GM23248 (cell line): ENCODE data around the gene HSD17B8. TPM values are rescaled to one million over a fixed set of nuclear protein-coding genes. Genes with fewer than 3 reads are reported as not detected.
A peak's percentile ranks its signal among the peaks of the same experiment; 100 is the strongest.

Experiments
- DNase-seq: peaks from one replicate; pipeline ENCODE4 v3.0.0-alpha.2; 2015
- H2AFZ ChIP-seq: fragments of 200-600 bp; sonication (generic); 2 replicates; pipeline ENCODE4 v1.6.1; 2016; ENCODE audit warnings: antibody characterized with exemption
- H3F3A ChIP-seq: fragments of 200-600 bp; sonication (generic); 2 replicates; pipeline ENCODE4 v1.6.1; 2016; ENCODE audit warnings: mild to moderate bottlenecking, antibody characterized with exemption, mixed run types; ENCODE audit not compliant: insufficient read depth
- H3K27ac ChIP-seq: fragments of 200-600 bp; sonication (generic); 2 replicates; pipeline ENCODE4 v1.5.1; 2016; ENCODE audit warnings: mild to moderate bottlenecking
- H3K27me3 ChIP-seq: fragments of 200-600 bp; sonication (generic); replicated peaks from 2 replicates; pipeline ENCODE4 v1.6.1; 2016; ENCODE audit warnings: mild to moderate bottlenecking; ENCODE audit not compliant: insufficient read depth
- H3K36me3 ChIP-seq: fragments of 200-600 bp; sonication (generic); 2 replicates; pipeline ENCODE4 v1.6.1; 2016; ENCODE audit warnings: low read depth, mild to moderate bottlenecking
- H3K4me1 ChIP-seq: fragments of 200-600 bp; sonication (generic); 2 replicates; pipeline ENCODE4 v1.6.1; 2016; ENCODE audit warnings: mild to moderate bottlenecking; ENCODE audit not compliant: insufficient read depth
- H3K4me2 ChIP-seq: fragments of 200-600 bp; sonication (generic); one replicate; pipeline ENCODE4 v1.6.1; 2016; ENCODE audit warnings: mild to moderate bottlenecking; ENCODE audit not compliant: unreplicated experiment
- H3K4me3 ChIP-seq: fragments of 200-600 bp; sonication (generic); 2 replicates; pipeline ENCODE4 v1.5.1; 2016; ENCODE audit warnings: mild to moderate bottlenecking
- H3K79me2 ChIP-seq: fragments of 200-600 bp; sonication (generic); 2 replicates; pipeline ENCODE4 v1.6.1; 2016; ENCODE audit warnings: mild to moderate bottlenecking; ENCODE audit not compliant: insufficient read depth
- H3K9ac ChIP-seq: fragments of 200-600 bp; sonication (generic); 2 replicates; pipeline ENCODE4 v1.6.1; 2016; ENCODE audit warnings: mild to moderate bottlenecking
- H3K9me2 ChIP-seq: fragments of 200-600 bp; sonication (generic); 2 replicates; pipeline ENCODE4 v1.6.1; 2016; ENCODE audit warnings: mixed run types, mild to moderate bottlenecking, moderate library complexity; ENCODE audit not compliant: insufficient read depth
- H3K9me3 ChIP-seq: fragments of 200-600 bp; sonication (generic); one replicate; pipeline ENCODE4 v1.6.1; 2017; ENCODE audit warnings: low read depth
- H4K20me1 ChIP-seq: fragments of 200-600 bp; sonication (generic); 2 replicates; pipeline ENCODE4 v1.6.0; 2016; ENCODE audit not compliant: insufficient read depth
- EZH2 ChIP-seq: fragments of 200-600 bp; sonication (generic); IDR thresholded peaks from 2 replicates; pipeline ENCODE4 v1.6.1; 2018; ENCODE audit warnings: antibody characterized with exemption, mild to moderate bottlenecking; ENCODE audit not compliant: insufficient read depth, poor library complexity, severe bottlenecking
- EZH2phosphoT487 ChIP-seq: fragments of 200-600 bp; sonication (generic); IDR thresholded peaks from 2 replicates; pipeline ENCODE4 v1.6.1; 2018; ENCODE audit warnings: antibody characterized with exemption, moderate library complexity, mild to moderate bottlenecking, low read depth; ENCODE audit not compliant: insufficient read depth
- WGBS, 2 experiments: methylation state at CpG; one replicate each; pipeline ENCODE4 v1.1.6; 2015 to 2017; ENCODE audit warnings: low lambda C conversion rate in 2 of 2, low coverage in 1 of 2; ENCODE audit errors: missing lambda C conversion rate in 2 of 2; 5-methylcytosine and 5-hydroxymethylcytosine counted together
- in situ Hi-C: fragments of 300-500 bp; cut with MboI; formaldehyde crosslinking; loops from 2 replicates; pipeline ENCODE4 v1.15.0; 2020
- microRNA counts: library from miRNA; unstranded; fragments of <30 nt; microRNA quantifications from one replicate; lab custom pipeline; 2016
- microRNA-seq: library from miRNA; unstranded; fragments of <30 nt; microRNA quantifications from one replicate; pipeline ENCODE4, GENCODE V29; 2016; ENCODE audit warnings: borderline number of aligned reads
- polyA plus RNA-seq: library from polyadenylated mRNA; unstranded; fragments of >200 nt; fragmentation: Nextera tagmentation; extraction: Ambion mirVana; gene quantifications from 2 replicates; pipeline ENCODE4 v1.2.1, GENCODE V29; 2016
- small RNA-seq: library from RNA; depleted of rRNA; stranded (forward); fragments of <200 nt; gene quantifications from one replicate; pipeline ENCODE3, GENCODE V24; 2014; ENCODE audit warnings: low read depth, low replicate concordance
- total RNA-seq: library from RNA; depleted of rRNA; stranded (reverse); fragments of >200 nt; shearing (Covaris generic); gene quantifications from 2 replicates; pipeline ENCODE4 v1.2.3, GENCODE V29; 2014; rRNA removed

HSD17B8 gene
- total and polyA plus RNA-seq, 2 experiments from 2014 or later: 3.7 to 5.6 TPM

DNA sequence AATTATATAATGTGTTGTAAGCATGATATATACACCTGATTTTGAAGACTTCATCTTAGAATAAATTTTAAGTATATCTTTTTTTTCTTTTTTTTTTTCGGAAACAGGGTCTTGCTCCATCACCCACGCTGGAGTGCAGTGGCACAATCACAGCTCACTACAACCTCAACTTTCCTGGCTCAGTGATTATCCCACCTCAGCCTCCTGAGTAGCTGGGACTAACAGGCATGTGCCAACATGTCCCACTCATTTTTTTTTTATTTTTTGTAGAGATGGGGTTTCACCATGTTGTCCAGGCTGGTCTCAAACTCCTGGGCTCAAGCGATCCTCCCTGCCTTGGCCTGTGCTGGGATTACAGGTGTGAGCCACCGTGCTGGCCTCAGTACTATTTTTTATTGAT, 50.1 kb downstream of the HSD17B8 start:
- H3K9me2 ChIP-seq: no peaks in the 10 kb centered on the region
- TF ChIP-seq EZH2phosphoT487 (no peak), EZH2 (no peak)
- no peak overlapping the region for H3K4me3 ChIP-seq
- peaks cover 7% of the 10 kb centered on the region; the same call in 1 of the 2 replicates for H3K36me3 ChIP-seq
- no peak overlapping the region for H3K9ac ChIP-seq
- WGBS, 2 experiments: 93 to 100% methylated on average over 4 of the region's 4 CpGs
- no peak for DNase-seq
- in situ Hi-C loops: no loop called here
- H4K20me1 ChIP-seq: no peaks in the 10 kb centered on the region
- no peaks in the 10 kb centered on the region for H3K9me3 ChIP-seq
- peaks cover 41% of the 10 kb centered on the region for H3F3A ChIP-seq
- peaks cover 14% of the 10 kb centered on the region for H3K79me2 ChIP-seq
- H3K27ac ChIP-seq: no peak overlapping the region
- H2AFZ ChIP-seq: no peak overlapping the region
- H3K4me1 ChIP-seq: peaks cover 37% of the 10 kb centered on the region
- H3K4me2 ChIP-seq: no peak overlapping the region
- H3K27me3 ChIP-seq: no peaks in the 10 kb centered on the region

MicroRNA genes within 50 kb of the gene (microRNA counts, 767-probe panel; counts per million panel counts)
- microRNA hsa-miR-219-1-3p (lab: Ali Mortazavi, UCI): 447 counts per million, percentile 86 among the panel's probes with 10 or more counts
- microRNA hsa-miR-219-5p (lab: Ali Mortazavi, UCI): 447 counts per million, percentile 86 among the panel's probes with 10 or more counts

Small RNAs within 50 kb of the gene (microRNA-seq; reads per million reads assigned to microRNA genes)
- gene MIR219A1: 3.1 reads per million

Small RNAs within 50 kb of the gene (small RNA-seq; reads per million reads assigned to genes)
- gene MIR219A1 (not detected), gene RNY4P10 (0.43 reads per million)

Other genes with a start within 250 kb of the HSD17B8 start
- gene BRD2, start 236.1 kb upstream of the HSD17B8 start, total RNA-seq: 85.4 and 95.7 TPM in 2 replicates
- 99.9 and 105 TPM in 2 replicates for gene BRD2, start 236.1 kb upstream of the HSD17B8 start, polyA plus RNA-seq
- gene HLA-DOA, start 195.1 kb upstream of the HSD17B8 start, total RNA-seq: not detected in 2 replicates
- 0.18 TPM in 1 of 2 replicates, not detected in the other for gene HLA-DOA, start 195.1 kb upstream of the HSD17B8 start, polyA plus RNA-seq
- 0.89 and 2.5 TPM in 2 replicates for gene HLA-DPA1, start 131.0 kb upstream of the HSD17B8 start, total RNA-seq
- gene HLA-DPA1, start 131.0 kb upstream of the HSD17B8 start, polyA plus RNA-seq: 4.2 and 4.9 TPM in 2 replicates
- gene HLA-DPB1, start 128.7 kb upstream of the HSD17B8 start, total RNA-seq: 12.5 and 14.9 TPM in 2 replicates
- 17.8 and 18.9 TPM in 2 replicates for gene HLA-DPB1, start 128.7 kb upstream of the HSD17B8 start, polyA plus RNA-seq
- 0.25 and 0.32 TPM in 2 replicates for gene COL11A2, start 12.2 kb upstream of the HSD17B8 start, total RNA-seq
- 0.05 and 0.31 TPM in 2 replicates for gene COL11A2, start 12.2 kb upstream of the HSD17B8 start, polyA plus RNA-seq
- 27.7 and 28.8 TPM in 2 replicates for gene RXRB, start 4.0 kb upstream of the HSD17B8 start, total RNA-seq
- gene RXRB, start 4.0 kb upstream of the HSD17B8 start, polyA plus RNA-seq: 28.1 and 28.9 TPM in 2 replicates
- gene SLC39A7, start 3.8 kb upstream of the HSD17B8 start, total RNA-seq: 126 and 147 TPM in 2 replicates
- gene SLC39A7, start 3.8 kb upstream of the HSD17B8 start, polyA plus RNA-seq: 24.7 and 26.9 TPM in 2 replicates
- gene RING1, start 3.8 kb downstream of the HSD17B8 start, total RNA-seq: 35.8 and 37.6 TPM in 2 replicates
- 11.3 and 12.7 TPM in 2 replicates for gene RING1, start 3.8 kb downstream of the HSD17B8 start, polyA plus RNA-seq
- 32.3 and 38.8 TPM in 2 replicates for gene VPS52, start 67.2 kb downstream of the HSD17B8 start, total RNA-seq
- gene VPS52, start 67.2 kb downstream of the HSD17B8 start, polyA plus RNA-seq: 33.9 and 35.3 TPM in 2 replicates
- 2,521 and 3,021 TPM in 2 replicates for gene RPS18, start 67.4 kb downstream of the HSD17B8 start, total RNA-seq
- 1,848 and 1,924 TPM in 2 replicates for gene RPS18, start 67.4 kb downstream of the HSD17B8 start, polyA plus RNA-seq
- gene B3GALT4, start 72.5 kb downstream of the HSD17B8 start, total RNA-seq: 2.6 and 2.7 TPM in 2 replicates
- gene B3GALT4, start 72.5 kb downstream of the HSD17B8 start, polyA plus RNA-seq: 2.4 and 2.7 TPM in 2 replicates
- gene WDR46, start 84.6 kb downstream of the HSD17B8 start, total RNA-seq: 64.4 and 81.9 TPM in 2 replicates
- 79.4 and 90.9 TPM in 2 replicates for gene WDR46, start 84.6 kb downstream of the HSD17B8 start, polyA plus RNA-seq
- gene PFDN6, start 84.9 kb downstream of the HSD17B8 start, total RNA-seq: 31.9 and 38.7 TPM in 2 replicates
- 7.9 and 9.1 TPM in 2 replicates for gene PFDN6, start 84.9 kb downstream of the HSD17B8 start, polyA plus RNA-seq
- gene RGL2, start 94.3 kb downstream of the HSD17B8 start, total RNA-seq: 18.5 and 21.1 TPM in 2 replicates
- 22.4 and 23.3 TPM in 2 replicates for gene RGL2, start 94.3 kb downstream of the HSD17B8 start, polyA plus RNA-seq
- gene TAPBP, start 109.4 kb downstream of the HSD17B8 start, total RNA-seq: 62.3 and 68.7 TPM in 2 replicates
- 75.8 and 78.4 TPM in 2 replicates for gene TAPBP, start 109.4 kb downstream of the HSD17B8 start, polyA plus RNA-seq
- 15.3 and 18.3 TPM in 2 replicates for gene ZBTB22, start 113.1 kb downstream of the HSD17B8 start, total RNA-seq
- gene ZBTB22, start 113.1 kb downstream of the HSD17B8 start, polyA plus RNA-seq: 9.8 and 11.2 TPM in 2 replicates
- gene DAXX, start 118.3 kb downstream of the HSD17B8 start, total RNA-seq: 24.8 and 27.8 TPM in 2 replicates
- gene DAXX, start 118.3 kb downstream of the HSD17B8 start, polyA plus RNA-seq: 42.2 and 49.3 TPM in 2 replicates
- gene KIFC1, start 187.2 kb downstream of the HSD17B8 start, total RNA-seq: 14.4 and 14.5 TPM in 2 replicates
- gene KIFC1, start 187.2 kb downstream of the HSD17B8 start, polyA plus RNA-seq: 3.9 and 4.0 TPM in 2 replicates
- 39.8 and 44.9 TPM in 2 replicates for gene PHF1, start 206.4 kb downstream of the HSD17B8 start, total RNA-seq
- gene PHF1, start 206.4 kb downstream of the HSD17B8 start, polyA plus RNA-seq: 24.5 TPM in 2 replicates
- 197 and 204 TPM in 2 replicates for gene CUTA, start 213.5 kb downstream of the HSD17B8 start, total RNA-seq
- 397 and 404 TPM in 2 replicates for gene CUTA, start 213.5 kb downstream of the HSD17B8 start, polyA plus RNA-seq
- 2.8 and 3.7 TPM in 2 replicates for gene SYNGAP1, start 215.4 kb downstream of the HSD17B8 start, total RNA-seq
- 0.42 and 0.65 TPM in 2 replicates for gene SYNGAP1, start 215.4 kb downstream of the HSD17B8 start, polyA plus RNA-seq
- 2.0 and 3.5 TPM in 2 replicates for gene ZBTB9, start 249.9 kb downstream of the HSD17B8 start, total RNA-seq
- 7.0 and 7.3 TPM in 2 replicates for gene ZBTB9, start 249.9 kb downstream of the HSD17B8 start, polyA plus RNA-seq